GM06990 (cell line): ENCODE data around the gene PIGU.

Experiments used
- DNase-seq: peaks from one replicate; pipeline ENCODE4 v3.0.0-alpha.2; 2011; ENCODE audit not compliant: insufficient read length; ENCODE audit errors: extremely low read depth
- H3K27me3 ChIP-seq: replicated peaks from 2 replicates; pipeline ENCODE4 v1.6.0; 2011; ENCODE audit warnings: low read length; ENCODE audit not compliant: control insufficient read depth, insufficient read depth
- H3K36me3 ChIP-seq: 2 replicates; pipeline ENCODE4 v1.5.1; 2011; ENCODE audit warnings: low read length; ENCODE audit not compliant: control insufficient read depth, insufficient read depth
- H3K4me3 ChIP-seq: replicated peaks from 2 replicates; pipeline ENCODE4 v1.5.1; 2011; ENCODE audit warnings: low read depth, mild to moderate bottlenecking, control low read depth, low read length
- TF ChIP-seq, protein P1 (sequence below): IDR thresholded peaks from 2 replicates; pipeline ENCODE4 v1.5.1; 2011; ENCODE audit warnings: low read length, control low read depth, mild to moderate bottlenecking, inconsistent platforms; ENCODE audit not compliant: insufficient read depth, poor library complexity, severe bottlenecking

The PIGU gene

DNA sequence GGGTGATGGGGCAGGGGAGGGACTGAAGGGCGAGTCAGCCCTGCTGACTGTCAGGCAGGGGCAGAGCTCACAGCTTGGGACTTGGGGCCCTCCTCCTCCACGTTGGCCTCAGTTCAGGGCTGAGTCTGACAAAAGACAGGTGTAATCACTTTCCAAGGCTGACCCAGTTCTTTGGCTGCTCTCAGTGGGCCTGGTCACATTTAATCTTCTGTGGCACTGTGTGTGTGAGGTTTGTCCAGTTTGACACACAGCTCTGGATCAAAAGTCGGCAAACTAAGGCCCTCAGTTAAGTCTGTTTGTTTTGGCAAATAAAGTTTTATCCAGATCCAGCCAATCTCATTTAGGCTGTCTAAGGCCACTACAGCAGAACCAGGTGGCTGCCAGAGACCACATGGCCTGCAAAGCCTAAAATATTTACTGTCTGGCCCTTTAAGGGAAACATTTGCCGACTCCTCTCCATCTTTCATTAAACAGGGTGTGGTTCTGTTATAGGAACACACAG lies 123.5 kb downstream of the PIGU start:
- Histone ChIP-seq H3K4me3 (no peak overlapping the region), H3K27me3 (no peaks in the 10 kb centered on the region), H3K36me3 (no peaks in the 10 kb centered on the region)
- TF ChIP-seq, protein P1, sequence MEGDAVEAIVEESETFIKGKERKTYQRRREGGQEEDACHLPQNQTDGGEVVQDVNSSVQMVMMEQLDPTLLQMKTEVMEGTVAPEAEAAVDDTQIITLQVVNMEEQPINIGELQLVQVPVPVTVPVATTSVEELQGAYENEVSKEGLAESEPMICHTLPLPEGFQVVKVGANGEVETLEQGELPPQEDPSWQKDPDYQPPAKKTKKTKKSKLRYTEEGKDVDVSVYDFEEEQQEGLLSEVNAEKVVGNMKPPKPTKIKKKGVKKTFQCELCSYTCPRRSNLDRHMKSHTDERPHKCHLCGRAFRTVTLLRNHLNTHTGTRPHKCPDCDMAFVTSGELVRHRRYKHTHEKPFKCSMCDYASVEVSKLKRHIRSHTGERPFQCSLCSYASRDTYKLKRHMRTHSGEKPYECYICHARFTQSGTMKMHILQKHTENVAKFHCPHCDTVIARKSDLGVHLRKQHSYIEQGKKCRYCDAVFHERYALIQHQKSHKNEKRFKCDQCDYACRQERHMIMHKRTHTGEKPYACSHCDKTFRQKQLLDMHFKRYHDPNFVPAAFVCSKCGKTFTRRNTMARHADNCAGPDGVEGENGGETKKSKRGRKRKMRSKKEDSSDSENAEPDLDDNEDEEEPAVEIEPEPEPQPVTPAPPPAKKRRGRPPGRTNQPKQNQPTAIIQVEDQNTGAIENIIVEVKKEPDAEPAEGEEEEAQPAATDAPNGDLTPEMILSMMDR, result no peak
- DNase-seq, result no peak

DNA sequence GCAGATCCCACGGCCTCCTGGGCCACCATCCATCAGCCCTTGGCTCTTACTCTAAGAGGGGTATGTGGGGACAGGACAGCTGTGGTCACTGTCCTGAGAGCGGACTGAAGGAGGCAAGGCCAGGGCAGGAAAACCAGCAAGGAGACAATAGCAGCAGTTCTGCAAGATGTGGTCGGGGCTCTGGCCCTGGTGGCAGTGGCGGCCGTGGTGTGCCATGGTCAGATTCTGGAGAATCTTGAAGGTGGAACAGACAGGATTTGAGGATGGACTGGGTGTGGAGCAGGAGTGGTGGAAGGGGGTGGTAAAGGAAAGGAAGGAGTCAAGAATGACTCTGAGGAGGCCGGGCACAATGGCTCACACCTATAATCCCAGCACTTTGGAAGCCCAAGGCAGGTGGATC lies 124.3 kb downstream of the PIGU start:
- no peaks in the 10 kb centered on the region for H3K36me3 ChIP-seq
- H3K27me3 ChIP-seq, result no peaks in the 10 kb centered on the region
- DNase-seq, result no peak
- H3K4me3 ChIP-seq, result no peak overlapping the region
- TF ChIP-seq, protein P1, result no peak

DNA sequence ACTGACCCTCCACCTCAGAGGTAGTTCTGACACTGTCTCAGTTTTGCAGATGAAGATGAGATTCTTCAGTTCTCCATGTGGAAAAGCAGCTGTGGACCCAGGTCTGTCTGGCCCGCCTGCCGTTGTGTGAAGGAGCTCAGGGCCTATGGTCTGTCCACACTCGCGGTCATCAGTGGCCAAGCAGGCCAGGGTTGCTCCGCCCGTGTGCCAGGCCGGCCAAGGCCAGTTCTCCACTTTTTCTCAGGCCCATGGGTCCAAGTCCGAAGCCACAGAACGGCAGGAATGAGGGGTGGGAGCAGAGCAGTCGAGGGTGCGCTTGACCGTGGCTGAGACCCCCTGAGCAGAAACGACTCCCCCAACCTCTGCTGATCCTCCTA lies 127.0 kb downstream of the PIGU start:
- TF ChIP-seq, protein P1, result no peak
- DNase-seq, result no peak
- Histone ChIP-seq H3K36me3 (no peaks in the 10 kb centered on the region), H3K4me3 (no peak overlapping the region), H3K27me3 (no peaks in the 10 kb centered on the region)

DNA sequence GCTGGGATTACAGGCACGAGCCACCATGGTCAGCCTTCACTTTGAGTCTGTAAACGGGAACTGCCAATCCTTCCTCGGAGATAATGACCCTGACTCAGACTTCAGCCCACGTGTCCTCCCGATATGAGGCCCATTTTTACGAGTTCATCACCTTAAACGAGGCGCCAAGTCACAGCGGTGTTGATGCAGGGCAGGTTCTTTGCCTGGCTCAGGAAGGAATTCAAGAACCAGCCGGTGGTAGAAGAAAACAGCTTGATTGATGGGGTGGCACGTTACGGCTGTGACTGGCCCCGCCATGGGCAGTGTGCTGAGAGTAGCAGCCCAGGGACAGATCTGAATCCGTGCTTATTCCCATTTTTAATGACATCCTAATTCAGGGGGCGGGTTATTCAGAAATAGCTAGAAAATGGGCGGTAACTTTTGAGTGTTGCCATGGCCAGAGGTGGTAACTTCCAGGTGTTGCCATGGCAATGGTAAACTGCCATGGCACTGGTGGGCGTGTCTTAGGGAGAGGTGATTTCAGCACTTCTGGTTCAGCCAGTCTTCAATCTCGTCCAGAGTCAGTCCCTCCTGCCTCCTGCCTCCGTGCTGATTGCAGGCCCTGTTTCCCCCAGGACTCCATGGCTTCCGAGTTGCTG lies 127.5 kb downstream of the PIGU start:
- H3K36me3 ChIP-seq, result no peaks in the 10 kb centered on the region
- no peaks in the 10 kb centered on the region for H3K27me3 ChIP-seq
- DNase-seq, result no peak
- TF ChIP-seq, protein P1, result no peak
- no peak overlapping the region for H3K4me3 ChIP-seq

DNA sequence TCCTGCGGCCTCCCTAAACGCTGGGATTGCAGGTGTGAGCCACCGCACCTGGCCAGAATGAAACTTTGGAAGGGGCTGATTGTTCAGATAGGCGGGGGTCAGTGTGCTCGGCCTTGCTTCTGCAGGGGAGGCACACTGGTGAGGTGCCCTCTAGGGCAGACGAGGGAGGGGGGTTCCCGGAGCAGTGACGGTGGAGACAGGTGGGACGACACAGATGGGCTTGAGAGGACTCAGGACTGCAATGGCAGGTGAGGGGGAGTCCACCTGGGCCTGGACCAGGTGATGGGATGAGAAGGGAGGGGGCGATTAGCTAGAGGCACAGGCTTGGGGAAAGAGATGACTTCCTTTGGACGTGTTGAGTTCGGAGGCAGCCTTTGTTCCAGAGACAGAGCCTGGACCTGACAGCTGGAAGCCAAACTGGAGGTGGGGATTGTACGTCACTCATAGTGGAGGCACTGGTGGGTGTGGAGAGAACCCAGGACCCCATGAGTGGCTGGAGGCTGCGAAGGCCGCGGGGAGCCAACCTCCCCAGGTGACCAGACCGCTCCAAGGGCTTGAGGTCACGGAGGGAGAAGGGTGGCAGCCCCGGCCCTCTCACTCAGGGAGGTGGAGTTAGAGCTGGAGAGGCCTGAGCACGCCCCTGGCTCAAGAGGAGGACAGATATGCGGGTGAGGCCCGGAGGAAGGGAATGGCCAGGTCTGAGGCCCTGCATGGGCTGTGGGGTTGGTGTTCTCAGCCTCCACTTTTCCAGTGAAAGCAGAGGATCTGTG lies 128.9 kb downstream of the PIGU start:
- Histone ChIP-seq H3K4me3 (no peak overlapping the region), H3K27me3 (no peaks in the 10 kb centered on the region), H3K36me3 (no peaks in the 10 kb centered on the region)
- no peak for DNase-seq
- TF ChIP-seq, protein P1, result no peak
